ENCODE measurements around the gene ENTPD2. TPM values are rescaled to one million over a fixed set of nuclear protein-coding genes. Genes with fewer than 3 reads are reported as not detected.

The ENTPD2 gene
- total and polyA plus RNA-seq, 10 of the 15 experiments (the other 5 are each of a cell fraction or from before 2014, with no cell fraction given): 0.15 to 1.8 (median 0.65) TPM; not detected in 2

DNA sequence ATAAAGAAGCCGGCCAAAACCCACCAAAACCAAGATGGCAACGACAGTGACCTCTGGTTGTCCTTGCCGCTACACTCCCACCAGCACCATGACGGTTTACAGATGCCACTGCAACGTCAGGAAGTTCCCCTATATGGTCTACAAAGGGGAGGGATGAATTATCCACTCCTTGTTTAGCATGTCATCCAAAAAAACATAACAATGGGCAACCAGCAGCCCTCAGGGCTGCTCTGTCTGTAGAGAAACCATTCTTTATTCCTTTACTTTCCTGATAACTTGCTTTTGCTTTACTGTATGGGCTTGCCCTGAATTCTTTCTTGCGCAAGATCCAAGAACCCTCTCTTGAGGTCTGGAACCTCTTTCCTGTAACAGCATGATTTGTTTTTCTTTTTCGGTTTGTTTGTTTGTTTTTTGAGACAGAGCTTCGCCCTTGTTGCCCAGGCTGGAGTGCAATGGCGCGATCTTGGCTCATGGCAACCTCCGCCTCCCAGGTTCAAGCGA, 21.5 kb upstream of the ENTPD2 start:
- Histone ChIP-seq H3K4me2 (ENCODE audit: control insufficient read depth, insufficient read depth) (no peak overlapping the region), H3K27me3 (replicated peaks in 1 of 2; ENCODE audit: control insufficient read depth in 2 of 2, insufficient read depth in 2 of 2, low read length in 1 of 2) (no peaks in the 10 kb centered on the region), H3K36me3 (ENCODE audit: control insufficient read depth in 2 of 2, insufficient read depth in 2 of 2, low read length in 1 of 2) (peaks cover 0 to 5% of the 10 kb centered on the region in 2 experiments; a peak in 1 of 4 replicates), H3K4me3 (no peak overlapping the region), H3K27ac (ENCODE audit: control insufficient read depth, insufficient read depth) (no peak overlapping the region), H4K20me1 (ENCODE audit: control insufficient read depth, insufficient read depth) (no peaks in the 10 kb centered on the region; the same call in 1 of the 2 replicates), H3K4me1 (ENCODE audit: control insufficient read depth, insufficient read depth, low read length) (peaks cover 25% of the 10 kb centered on the region), H3K79me2 (ENCODE audit: control insufficient read depth, insufficient read depth, low read length) (peaks cover 8% of the 10 kb centered on the region), H2AFZ (ENCODE audit: control insufficient read depth, low read depth, low read length) (no peak overlapping the region), H3K9ac (ENCODE audit: control insufficient read depth, insufficient read depth, low read length) (no peak overlapping the region), H3K9me3 (replicated peaks; ENCODE audit: control insufficient read depth, insufficient read depth, low read length) (no peaks in the 10 kb centered on the region)
- ChIA-PET CTCF (interaction anchor here (1.4 to 1.7 kb wide), 3 partner anchors 9 to 29 kb away, joined by 3 to 8 read pairs (median 3); partner anchors contain the start of gene MAN1B1), RAD21 (ENCODE audit: unreplicated experiment) (interaction anchor here (1.2 kb wide), 1 partner anchor 20 kb away, joined by 4 read pairs; no protein-coding TSS in a partner anchor), SMC1A (ENCODE audit: uncharacterized antibody, unreplicated experiment) (interaction anchor here (1.0 kb wide), 2 partner anchors 11 to 20 kb away, joined by 3 to 5 read pairs; partner anchors contain the start of gene MAN1B1), POLR2A (interaction anchor here (0.6 to 1.3 kb wide), 3 partner anchors 11 to 56 kb away, joined by 3 to 8 read pairs (median 5); partner anchors contain the start of gene MAN1B1)
- FAIRE-seq (no peak), ATAC-seq (no peak), DNase-seq (ENCODE audit: low read depth, low spot score) (no peak)
- 78% methylated on average over 12 of the region's 12 CpGs for WGBS (ENCODE audit: insufficient coverage, insufficient replicate concordance, low lambda C conversion rate, missing lambda C conversion rate)
- no TSS peak for BruUV-seq (replicated peaks)
- in situ Hi-C loops (cut with MboI) (no loop called here), intact Hi-C loops (cut with micrococcal nuclease; ENCODE audit: unreplicated experiment) (no loop called here)
- TF ChIP-seq RELA (IDR thresholded peaks at IDR 0.05; ENCODE audit: borderline replicate concordance, partially characterized antibody) (no peak), CHD4 (IDR thresholded peaks at IDR 0.05) (no peak), IKZF1 (conservative IDR thresholded peaks at IDR 0.05) (no peak), NFYB (IDR thresholded peaks at IDR 0.05; ENCODE audit: insufficient read depth, low read depth, low read length) (no peak), ATF7 (IDR thresholded peaks at IDR 0.05; ENCODE audit: low read depth) (no peak)
- TF ChIP-seq, protein P1, sequence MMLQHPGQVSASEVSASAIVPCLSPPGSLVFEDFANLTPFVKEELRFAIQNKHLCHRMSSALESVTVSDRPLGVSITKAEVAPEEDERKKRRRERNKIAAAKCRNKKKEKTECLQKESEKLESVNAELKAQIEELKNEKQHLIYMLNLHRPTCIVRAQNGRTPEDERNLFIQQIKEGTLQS (IDR thresholded peaks at IDR 0.05; ENCODE audit: borderline replicate concordance, extremely low read depth, low read depth, low read length): no peak
- TF ChIP-seq, protein P2, sequence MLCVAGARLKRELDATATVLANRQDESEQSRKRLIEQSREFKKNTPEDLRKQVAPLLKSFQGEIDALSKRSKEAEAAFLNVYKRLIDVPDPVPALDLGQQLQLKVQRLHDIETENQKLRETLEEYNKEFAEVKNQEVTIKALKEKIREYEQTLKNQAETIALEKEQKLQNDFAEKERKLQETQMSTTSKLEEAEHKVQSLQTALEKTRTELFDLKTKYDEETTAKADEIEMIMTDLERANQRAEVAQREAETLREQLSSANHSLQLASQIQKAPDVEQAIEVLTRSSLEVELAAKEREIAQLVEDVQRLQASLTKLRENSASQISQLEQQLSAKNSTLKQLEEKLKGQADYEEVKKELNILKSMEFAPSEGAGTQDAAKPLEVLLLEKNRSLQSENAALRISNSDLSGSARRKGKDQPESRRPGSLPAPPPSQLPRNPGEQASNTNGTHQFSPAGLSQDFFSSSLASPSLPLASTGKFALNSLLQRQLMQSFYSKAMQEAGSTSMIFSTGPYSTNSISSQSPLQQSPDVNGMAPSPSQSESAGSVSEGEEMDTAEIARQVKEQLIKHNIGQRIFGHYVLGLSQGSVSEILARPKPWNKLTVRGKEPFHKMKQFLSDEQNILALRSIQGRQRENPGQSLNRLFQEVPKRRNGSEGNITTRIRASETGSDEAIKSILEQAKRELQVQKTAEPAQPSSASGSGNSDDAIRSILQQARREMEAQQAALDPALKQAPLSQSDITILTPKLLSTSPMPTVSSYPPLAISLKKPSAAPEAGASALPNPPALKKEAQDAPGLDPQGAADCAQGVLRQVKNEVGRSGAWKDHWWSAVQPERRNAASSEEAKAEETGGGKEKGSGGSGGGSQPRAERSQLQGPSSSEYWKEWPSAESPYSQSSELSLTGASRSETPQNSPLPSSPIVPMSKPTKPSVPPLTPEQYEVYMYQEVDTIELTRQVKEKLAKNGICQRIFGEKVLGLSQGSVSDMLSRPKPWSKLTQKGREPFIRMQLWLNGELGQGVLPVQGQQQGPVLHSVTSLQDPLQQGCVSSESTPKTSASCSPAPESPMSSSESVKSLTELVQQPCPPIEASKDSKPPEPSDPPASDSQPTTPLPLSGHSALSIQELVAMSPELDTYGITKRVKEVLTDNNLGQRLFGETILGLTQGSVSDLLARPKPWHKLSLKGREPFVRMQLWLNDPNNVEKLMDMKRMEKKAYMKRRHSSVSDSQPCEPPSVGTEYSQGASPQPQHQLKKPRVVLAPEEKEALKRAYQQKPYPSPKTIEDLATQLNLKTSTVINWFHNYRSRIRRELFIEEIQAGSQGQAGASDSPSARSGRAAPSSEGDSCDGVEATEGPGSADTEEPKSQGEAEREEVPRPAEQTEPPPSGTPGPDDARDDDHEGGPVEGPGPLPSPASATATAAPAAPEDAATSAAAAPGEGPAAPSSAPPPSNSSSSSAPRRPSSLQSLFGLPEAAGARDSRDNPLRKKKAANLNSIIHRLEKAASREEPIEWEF (IDR thresholded peaks at IDR 0.05; ENCODE audit: insufficient replicate concordance, low read depth, low read length): no peak
- TF ChIP-seq, protein P3, sequence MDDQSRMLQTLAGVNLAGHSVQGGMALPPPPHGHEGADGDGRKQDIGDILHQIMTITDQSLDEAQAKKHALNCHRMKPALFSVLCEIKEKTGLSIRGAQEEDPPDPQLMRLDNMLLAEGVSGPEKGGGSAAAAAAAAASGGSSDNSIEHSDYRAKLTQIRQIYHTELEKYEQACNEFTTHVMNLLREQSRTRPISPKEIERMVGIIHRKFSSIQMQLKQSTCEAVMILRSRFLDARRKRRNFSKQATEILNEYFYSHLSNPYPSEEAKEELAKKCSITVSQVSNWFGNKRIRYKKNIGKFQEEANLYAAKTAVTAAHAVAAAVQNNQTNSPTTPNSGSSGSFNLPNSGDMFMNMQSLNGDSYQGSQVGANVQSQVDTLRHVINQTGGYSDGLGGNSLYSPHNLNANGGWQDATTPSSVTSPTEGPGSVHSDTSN (IDR thresholded peaks at IDR 0.05; ENCODE audit: insufficient replicate concordance, low read depth, low read length): no peak
- TF ChIP-seq, protein P4, sequence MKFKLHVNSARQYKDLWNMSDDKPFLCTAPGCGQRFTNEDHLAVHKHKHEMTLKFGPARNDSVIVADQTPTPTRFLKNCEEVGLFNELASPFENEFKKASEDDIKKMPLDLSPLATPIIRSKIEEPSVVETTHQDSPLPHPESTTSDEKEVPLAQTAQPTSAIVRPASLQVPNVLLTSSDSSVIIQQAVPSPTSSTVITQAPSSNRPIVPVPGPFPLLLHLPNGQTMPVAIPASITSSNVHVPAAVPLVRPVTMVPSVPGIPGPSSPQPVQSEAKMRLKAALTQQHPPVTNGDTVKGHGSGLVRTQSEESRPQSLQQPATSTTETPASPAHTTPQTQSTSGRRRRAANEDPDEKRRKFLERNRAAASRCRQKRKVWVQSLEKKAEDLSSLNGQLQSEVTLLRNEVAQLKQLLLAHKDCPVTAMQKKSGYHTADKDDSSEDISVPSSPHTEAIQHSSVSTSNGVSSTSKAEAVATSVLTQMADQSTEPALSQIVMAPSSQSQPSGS (IDR thresholded peaks at IDR 0.05; ENCODE audit: low read length): no peak
- TF ChIP-seq, protein P5, sequence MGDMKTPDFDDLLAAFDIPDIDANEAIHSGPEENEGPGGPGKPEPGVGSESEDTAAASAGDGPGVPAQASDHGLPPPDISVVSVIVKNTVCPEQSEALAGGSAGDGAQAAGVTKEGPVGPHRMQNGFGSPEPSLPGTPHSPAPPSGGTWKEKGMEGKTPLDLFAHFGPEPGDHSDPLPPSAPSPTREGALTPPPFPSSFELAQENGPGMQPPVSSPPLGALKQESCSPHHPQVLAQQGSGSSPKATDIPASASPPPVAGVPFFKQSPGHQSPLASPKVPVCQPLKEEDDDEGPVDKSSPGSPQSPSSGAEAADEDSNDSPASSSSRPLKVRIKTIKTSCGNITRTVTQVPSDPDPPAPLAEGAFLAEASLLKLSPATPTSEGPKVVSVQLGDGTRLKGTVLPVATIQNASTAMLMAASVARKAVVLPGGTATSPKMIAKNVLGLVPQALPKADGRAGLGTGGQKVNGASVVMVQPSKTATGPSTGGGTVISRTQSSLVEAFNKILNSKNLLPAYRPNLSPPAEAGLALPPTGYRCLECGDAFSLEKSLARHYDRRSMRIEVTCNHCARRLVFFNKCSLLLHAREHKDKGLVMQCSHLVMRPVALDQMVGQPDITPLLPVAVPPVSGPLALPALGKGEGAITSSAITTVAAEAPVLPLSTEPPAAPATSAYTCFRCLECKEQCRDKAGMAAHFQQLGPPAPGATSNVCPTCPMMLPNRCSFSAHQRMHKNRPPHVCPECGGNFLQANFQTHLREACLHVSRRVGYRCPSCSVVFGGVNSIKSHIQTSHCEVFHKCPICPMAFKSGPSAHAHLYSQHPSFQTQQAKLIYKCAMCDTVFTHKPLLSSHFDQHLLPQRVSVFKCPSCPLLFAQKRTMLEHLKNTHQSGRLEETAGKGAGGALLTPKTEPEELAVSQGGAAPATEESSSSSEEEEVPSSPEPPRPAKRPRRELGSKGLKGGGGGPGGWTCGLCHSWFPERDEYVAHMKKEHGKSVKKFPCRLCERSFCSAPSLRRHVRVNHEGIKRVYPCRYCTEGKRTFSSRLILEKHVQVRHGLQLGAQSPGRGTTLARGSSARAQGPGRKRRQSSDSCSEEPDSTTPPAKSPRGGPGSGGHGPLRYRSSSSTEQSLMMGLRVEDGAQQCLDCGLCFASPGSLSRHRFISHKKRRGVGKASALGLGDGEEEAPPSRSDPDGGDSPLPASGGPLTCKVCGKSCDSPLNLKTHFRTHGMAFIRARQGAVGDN (IDR thresholded peaks at IDR 0.05): no peak
